Hepatocyte (in vitro differentiated cells): ENCODE results near the gene TCF12. TPM values are rescaled to one million over a fixed set of nuclear protein-coding genes. Genes with fewer than 3 reads are reported as not detected.

Source experiments
- DNase-seq: peaks from one replicate; pipeline ENCODE4 v3.0.0-alpha.2; 2016; ENCODE audit warnings: low spot score
- H2AFZ ChIP-seq: fragments of 200-600 bp; sonication (generic); 2 replicates; pipeline ENCODE4 v1.6.0; 2016; ENCODE audit warnings: antibody characterized with exemption, mild to moderate bottlenecking
- H3K27ac ChIP-seq: fragments of 200-600 bp; sonication (generic); 2 replicates; pipeline ENCODE4 v1.5.1; 2016; ENCODE audit warnings: mild to moderate bottlenecking
- H3K27me3 ChIP-seq: fragments of 200-600 bp; sonication (generic); 2 replicates; pipeline ENCODE4 v1.6.1; 2016
- H3K36me3 ChIP-seq: fragments of 200-600 bp; sonication (generic); replicated peaks from 2 replicates; pipeline ENCODE4 v1.5.1; 2016; ENCODE audit warnings: low read depth; ENCODE audit not compliant: insufficient read depth
- H3K4me1 ChIP-seq: fragments of 200-600 bp; sonication (generic); 2 replicates; pipeline ENCODE4 v1.5.1; 2016; ENCODE audit warnings: mild to moderate bottlenecking, moderate library complexity; ENCODE audit not compliant: insufficient read depth
- H3K4me2 ChIP-seq: fragments of 200-600 bp; sonication (generic); 2 replicates; pipeline ENCODE4 v1.6.0; 2016
- H3K4me3 ChIP-seq: fragments of 200-600 bp; sonication (generic); 2 replicates; pipeline ENCODE4 v1.5.1; 2016; ENCODE audit warnings: mild to moderate bottlenecking
- H3K79me2 ChIP-seq: fragments of 200-600 bp; sonication (generic); 2 replicates; pipeline ENCODE4 v1.6.0; 2017; ENCODE audit warnings: mild to moderate bottlenecking
- H3K9me2 ChIP-seq: fragments of 200-600 bp; sonication (generic); replicated peaks from 2 replicates; pipeline ENCODE4 v1.6.0; 2017; ENCODE audit warnings: mild to moderate bottlenecking; ENCODE audit not compliant: insufficient read depth
- H3K9me3 ChIP-seq: fragments of 200-600 bp; sonication (generic); 2 replicates; pipeline ENCODE4 v1.5.1; 2016; ENCODE audit warnings: low read depth, mild to moderate bottlenecking
- H4K20me1 ChIP-seq: fragments of 200-600 bp; sonication (generic); 2 replicates; pipeline ENCODE4 v1.6.0; 2016; ENCODE audit warnings: mild to moderate bottlenecking; ENCODE audit not compliant: insufficient read depth, poor library complexity, severe bottlenecking
- CTCF ChIP-seq: fragments of 200-600 bp; sonication (generic); IDR thresholded peaks from 2 replicates; pipeline ENCODE4 v1.5.1; 2016; ENCODE audit warnings: antibody characterized with exemption, mild to moderate bottlenecking; ENCODE audit not compliant: poor library complexity
- EZH2 ChIP-seq: fragments of 200-600 bp; sonication (generic); IDR thresholded peaks from 2 replicates; pipeline ENCODE4 v1.6.1; 2016; ENCODE audit warnings: antibody characterized with exemption, mild to moderate bottlenecking, borderline replicate concordance
- EZH2phosphoT487 ChIP-seq: fragments of 200-600 bp; sonication (generic); IDR thresholded peaks from one replicate; pipeline ENCODE4 v1.6.1; 2018; ENCODE audit warnings: antibody characterized with exemption, mild to moderate bottlenecking, low read depth, moderate library complexity; ENCODE audit not compliant: unreplicated experiment, severe bottlenecking
- WGBS: methylation state at CpG from one replicate; pipeline ENCODE4 v1.1.6; 2016; ENCODE audit warnings: low lambda C conversion rate; ENCODE audit errors: missing lambda C conversion rate; 5-methylcytosine and 5-hydroxymethylcytosine counted together
- polyA plus RNA-seq: library from polyadenylated mRNA; unstranded; fragments of >200 nt; fragmentation: Nextera tagmentation; extraction: Ambion mirVana; gene quantifications from 2 replicates; pipeline ENCODE4 v1.2.1, GENCODE V29; 2016
- total RNA-seq: library from RNA; depleted of rRNA; stranded (reverse); fragments of >200 nt; gene quantifications from 2 replicates; pipeline ENCODE4 v1.2.3, GENCODE V29; 2014

The TCF12 gene
- total and polyA plus RNA-seq, 2 experiments from 2014 or later, result 42.0 to 93.2 TPM

GRCh38 chr15:57056357-57056756 lies 137.9 kb downstream of the TCF12 start:
- Histone ChIP-seq H3K4me1 (peaks cover 12% of the 10 kb centered on the region), H3K27me3 (no peaks in the 10 kb centered on the region), H3K4me3 (no peak overlapping the region), H3K36me3 (no peaks in the 10 kb centered on the region), H3K27ac (no peak overlapping the region), H3K9me2 (no peaks in the 10 kb centered on the region), H3K79me2 (peaks cover 100% of the 10 kb centered on the region), H4K20me1 (peaks cover 85% of the 10 kb centered on the region), H3K4me2 (no peak overlapping the region), H2AFZ (no peak overlapping the region), H3K9me3 (no peaks in the 10 kb centered on the region)
- no peak for DNase-seq
- TF ChIP-seq EZH2, result no peak
- no peak for TF ChIP-seq CTCF
- no peak for TF ChIP-seq EZH2phosphoT487
- 98% methylated on average over 7 of the region's 7 CpGs for WGBS

- TF ChIP-seq EZH2 (no peak), EZH2phosphoT487 (no peak), CTCF (no peak)
- no peaks in the 10 kb centered on the region for H3K27me3 ChIP-seq
- no peak overlapping the region for H2AFZ ChIP-seq
- peaks cover 84% of the 10 kb centered on the region for H4K20me1 ChIP-seq
- H3K4me3 ChIP-seq, result no peak overlapping the region
- no peak for DNase-seq
- H3K79me2 ChIP-seq, result peaks cover 100% of the 10 kb centered on the region
- no peak overlapping the region for H3K27ac ChIP-seq
- 82% methylated on average over 3 of the region's 3 CpGs for WGBS
- no peaks in the 10 kb centered on the region for H3K9me2 ChIP-seq
- H3K4me1 ChIP-seq, result peaks cover 12% of the 10 kb centered on the region
- H3K36me3 ChIP-seq, result no peaks in the 10 kb centered on the region
- no peak overlapping the region for H3K4me2 ChIP-seq
- H3K9me3 ChIP-seq, result no peaks in the 10 kb centered on the region
These were observed 138.9 kb downstream of the TCF12 start for GRCh38 chr15:57057134-57057930.

GRCh38 chr15:57059026-57059660 lies 140.7 kb downstream of the TCF12 start:
- no peaks in the 10 kb centered on the region for H3K9me3 ChIP-seq
- H3K79me2 ChIP-seq, result peaks cover 96% of the 10 kb centered on the region
- TF ChIP-seq CTCF, result no peak
- no peak for TF ChIP-seq EZH2
- TF ChIP-seq EZH2phosphoT487, result no peak
- no peaks in the 10 kb centered on the region for H3K9me2 ChIP-seq
- H3K27me3 ChIP-seq, result no peaks in the 10 kb centered on the region
- peaks cover 67% of the 10 kb centered on the region for H4K20me1 ChIP-seq
- WGBS, result 98% methylated on average over 2 of the region's 2 CpGs
- H3K27ac ChIP-seq, result no peak overlapping the region
- H3K36me3 ChIP-seq, result no peaks in the 10 kb centered on the region
- H3K4me1 ChIP-seq, result peaks cover 4% of the 10 kb centered on the region
- no peak overlapping the region for H3K4me2 ChIP-seq
- H2AFZ ChIP-seq, result no peak overlapping the region
- no peak for DNase-seq
- no peak overlapping the region for H3K4me3 ChIP-seq
